Activated CD4-positive, alpha-beta T cell treated with anti-CD3 and anti-CD28 coated beads, Interleukin-10, Interleukin-2, amounts not matched to agents 100 ng/mL and 50 ng/mL, durations not matched to agents 16 hours and 8 hours (primary cell): Measurements from ENCODE around the gene GNPTAB.

Experiments used
- DNase-seq: peaks from one replicate; pipeline ENCODE4 v3.0.0-alpha.2; 2020

The GNPTAB gene

GRCh38 chr12:101802486-101802885 is 28.3 kb downstream of the GNPTAB start:
- DNase-seq, result no peak

- DNase-seq, result peak; percentile 62
Measured at GRCh38 chr12:101799774-101800173, 31.0 kb downstream of the GNPTAB start.

- peak; percentile 44 for DNase-seq
Measured at GRCh38 chr12:101795786-101796185, 35.0 kb downstream of the GNPTAB start.

GRCh38 chr12:101795013-101795412 is 35.7 kb downstream of the GNPTAB start:
- peak; percentile 71 for DNase-seq

- DNase-seq, result no peak
Measured at GRCh38 chr12:101794574-101794973, 36.2 kb downstream of the GNPTAB start.

- DNase-seq, result peak; percentile 89
Measured at GRCh38 chr12:101793401-101793800, 37.4 kb downstream of the GNPTAB start.

GRCh38 chr12:101792046-101792931 is 38.5 kb downstream of the GNPTAB start:
- no peak for DNase-seq

GRCh38 chr12:101789171-101789570 is 41.6 kb downstream of the GNPTAB start:
- no peak for DNase-seq

- no peak for DNase-seq
Measured at GRCh38 chr12:101785671-101786070, 45.1 kb downstream of the GNPTAB start.

- no peak for DNase-seq
Measured at GRCh38 chr12:101784376-101784775, 46.4 kb downstream of the GNPTAB start.

- no peak for DNase-seq
Measured at GRCh38 chr12:101783838-101784237, 46.9 kb downstream of the GNPTAB start.

- DNase-seq, result no peak
Measured at GRCh38 chr12:101783150-101783549, 47.6 kb downstream of the GNPTAB start.

- peak; percentile 73 for DNase-seq
Measured at GRCh38 chr12:101782273-101782731, 48.5 kb downstream of the GNPTAB start.

- DNase-seq, result peak; percentile 64
Measured at GRCh38 chr12:101781834-101782233, 48.9 kb downstream of the GNPTAB start.

- DNase-seq, result no peak
Measured at GRCh38 chr12:101780599-101780998, 50.2 kb downstream of the GNPTAB start.

- DNase-seq, result no peak
Measured at GRCh38 chr12:101779626-101780025, 51.1 kb downstream of the GNPTAB start.

GRCh38 chr12:101779200-101779599 is 51.6 kb downstream of the GNPTAB start:
- DNase-seq, result no peak

- no peak for DNase-seq
Measured at GRCh38 chr12:101777978-101778377, 52.8 kb downstream of the GNPTAB start.

- DNase-seq, result no peak
Measured at GRCh38 chr12:101777485-101777884, 53.3 kb downstream of the GNPTAB start.

- DNase-seq, result no peak
Measured at GRCh38 chr12:101775816-101776215, 54.9 kb downstream of the GNPTAB start.

GRCh38 chr12:101773650-101774162 is 57.1 kb downstream of the GNPTAB start:
- peak; percentile 80 for DNase-seq

GRCh38 chr12:101772012-101772775 is 58.6 kb downstream of the GNPTAB start:
- peak; percentile 69 for DNase-seq

- DNase-seq, result no peak
Measured at GRCh38 chr12:101769865-101770264, 60.9 kb downstream of the GNPTAB start.

GRCh38 chr12:101768781-101769180 is 62.0 kb downstream of the GNPTAB start:
- DNase-seq, result no peak
